Amniotic epithelial cell (primary cell): ENCODE results near the gene MAP2K3.

Experiments
- DNase-seq: peaks from one replicate; pipeline ENCODE4 v3.0.0-alpha.2; 2010; ENCODE audit warnings: low read depth

The MAP2K3 gene

GRCh38 chr17:21351366-21352065 is 67.0 kb downstream of the MAP2K3 start:
- DNase-seq, result no peak

GRCh38 chr17:21352221-21352980 is 67.9 kb downstream of the MAP2K3 start:
- DNase-seq, result no peak

- DNase-seq, result no peak
Observed at GRCh38 chr17:21352981-21353265, 68.4 kb downstream of the MAP2K3 start.

GRCh38 chr17:21353326-21354010 is 69.0 kb downstream of the MAP2K3 start:
- DNase-seq, result peak; percentile 90

GRCh38 chr17:21354796-21355385 is 70.4 kb downstream of the MAP2K3 start:
- no peak for DNase-seq

- no peak for DNase-seq
Observed at GRCh38 chr17:21355586-21355985, 71.1 kb downstream of the MAP2K3 start.

GRCh38 chr17:21356537-21357127 is 72.1 kb downstream of the MAP2K3 start:
- DNase-seq, result no peak

- no peak for DNase-seq
Observed at GRCh38 chr17:21357281-21357680, 72.8 kb downstream of the MAP2K3 start.

- no peak for DNase-seq
Observed at GRCh38 chr17:21357696-21358656, 73.5 kb downstream of the MAP2K3 start.

GRCh38 chr17:21358682-21359482 is 74.4 kb downstream of the MAP2K3 start:
- no peak for DNase-seq

- no peak for DNase-seq
Observed at GRCh38 chr17:21359483-21359840, 75.0 kb downstream of the MAP2K3 start.

- no peak for DNase-seq
Observed at GRCh38 chr17:21360048-21360447, 75.5 kb downstream of the MAP2K3 start.

- DNase-seq, result no peak
Observed at GRCh38 chr17:21361020-21361809, 76.7 kb downstream of the MAP2K3 start.

- DNase-seq, result no peak
Observed at GRCh38 chr17:21362331-21362931, 77.9 kb downstream of the MAP2K3 start.

- DNase-seq, result no peak
Observed at GRCh38 chr17:21363776-21364642, 79.5 kb downstream of the MAP2K3 start.
